ENCODE results near the gene KCNA10.
A peak's percentile ranks its signal among the peaks of the same experiment; 100 is the strongest.

KCNA10 gene

DNA sequence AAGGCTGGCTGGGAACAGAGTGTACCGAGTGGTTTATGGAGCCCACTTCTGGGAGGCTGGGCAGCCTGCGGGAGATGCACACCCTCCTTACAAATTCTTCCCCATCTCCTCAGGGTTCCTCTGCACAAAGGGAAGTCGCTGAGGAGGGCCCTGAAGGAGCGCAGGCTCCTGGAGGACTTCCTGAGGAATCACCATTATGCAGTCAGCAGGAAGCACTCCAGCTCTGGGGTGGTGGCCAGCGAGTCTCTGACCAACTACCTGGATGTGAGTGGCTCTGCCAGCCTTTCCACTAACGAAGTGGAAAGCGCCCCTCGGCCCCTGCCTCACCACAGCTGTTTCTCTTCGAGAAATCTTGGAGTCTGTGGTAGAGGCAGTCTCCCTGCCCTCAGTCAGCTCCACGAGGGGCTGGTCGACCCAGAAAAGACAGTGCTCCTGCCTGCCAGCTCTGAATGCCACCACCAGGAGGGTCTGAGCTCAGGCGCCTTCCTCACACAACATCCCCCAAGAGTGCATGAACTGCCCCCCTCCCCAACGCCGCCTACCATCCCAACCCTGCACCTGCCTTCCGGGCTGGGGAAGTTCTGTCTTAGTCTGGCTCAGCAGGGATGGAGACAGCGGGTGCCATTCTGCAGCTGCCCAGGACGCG is 36.2 kb downstream of the KCNA10 start:
- no peak for DNase-seq (ENCODE audit: low read depth)
- no peak overlapping the region for H3K4me3 ChIP-seq (ENCODE audit: low read depth, low read length)
- TF ChIP-seq, protein P1, sequence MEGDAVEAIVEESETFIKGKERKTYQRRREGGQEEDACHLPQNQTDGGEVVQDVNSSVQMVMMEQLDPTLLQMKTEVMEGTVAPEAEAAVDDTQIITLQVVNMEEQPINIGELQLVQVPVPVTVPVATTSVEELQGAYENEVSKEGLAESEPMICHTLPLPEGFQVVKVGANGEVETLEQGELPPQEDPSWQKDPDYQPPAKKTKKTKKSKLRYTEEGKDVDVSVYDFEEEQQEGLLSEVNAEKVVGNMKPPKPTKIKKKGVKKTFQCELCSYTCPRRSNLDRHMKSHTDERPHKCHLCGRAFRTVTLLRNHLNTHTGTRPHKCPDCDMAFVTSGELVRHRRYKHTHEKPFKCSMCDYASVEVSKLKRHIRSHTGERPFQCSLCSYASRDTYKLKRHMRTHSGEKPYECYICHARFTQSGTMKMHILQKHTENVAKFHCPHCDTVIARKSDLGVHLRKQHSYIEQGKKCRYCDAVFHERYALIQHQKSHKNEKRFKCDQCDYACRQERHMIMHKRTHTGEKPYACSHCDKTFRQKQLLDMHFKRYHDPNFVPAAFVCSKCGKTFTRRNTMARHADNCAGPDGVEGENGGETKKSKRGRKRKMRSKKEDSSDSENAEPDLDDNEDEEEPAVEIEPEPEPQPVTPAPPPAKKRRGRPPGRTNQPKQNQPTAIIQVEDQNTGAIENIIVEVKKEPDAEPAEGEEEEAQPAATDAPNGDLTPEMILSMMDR (IDR thresholded peaks at IDR 0.05; ENCODE audit: control insufficient read depth, extremely low read depth, insufficient read depth): no peak

DNA sequence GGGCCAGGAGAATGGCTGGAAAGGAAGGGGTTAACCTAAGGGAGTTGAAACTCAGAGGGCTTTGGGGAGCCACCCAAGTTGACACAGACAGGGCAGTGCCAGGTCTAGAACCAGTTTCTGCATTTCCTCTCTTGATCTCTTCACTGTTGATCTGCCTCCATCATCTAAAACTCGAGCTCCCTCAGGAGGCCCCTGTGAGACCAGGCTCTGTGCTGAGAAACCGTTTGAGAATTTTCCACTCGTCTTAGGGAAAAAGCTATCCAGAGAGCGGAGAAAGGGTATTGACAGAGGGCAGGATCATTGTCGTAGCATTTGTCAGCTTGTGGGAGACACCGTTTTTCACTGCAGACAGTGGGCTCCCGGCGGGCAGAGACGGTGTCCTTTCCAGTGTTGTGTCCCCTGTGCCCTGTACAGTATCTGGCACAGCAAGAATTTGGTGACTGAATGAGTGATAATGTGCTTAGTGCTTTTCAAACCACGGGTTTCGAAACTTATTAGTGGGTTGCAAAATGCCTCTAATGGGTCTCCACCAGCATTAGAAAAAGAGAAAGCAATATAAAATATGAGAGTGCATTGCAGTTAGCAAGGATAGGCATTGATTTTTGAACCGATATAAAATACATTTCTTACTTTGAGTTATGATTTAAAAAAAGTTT is 36.9 kb downstream of the KCNA10 start:
- TF ChIP-seq, protein P1 (IDR thresholded peaks at IDR 0.05; ENCODE audit: control insufficient read depth, extremely low read depth, insufficient read depth): no peak
- no peak overlapping the region for H3K4me3 ChIP-seq (ENCODE audit: low read depth, low read length)
- no peak for DNase-seq (ENCODE audit: low read depth)

- TF ChIP-seq, protein P1 (IDR thresholded peaks at IDR 0.05; ENCODE audit: control insufficient read depth, extremely low read depth, insufficient read depth): no peak
- no peak for DNase-seq (ENCODE audit: low read depth)
- no peak overlapping the region for H3K4me3 ChIP-seq (ENCODE audit: low read depth, low read length)
Observed at GRCh38 chr1:110480356-110481096, 38.4 kb downstream of the KCNA10 start.

DNA sequence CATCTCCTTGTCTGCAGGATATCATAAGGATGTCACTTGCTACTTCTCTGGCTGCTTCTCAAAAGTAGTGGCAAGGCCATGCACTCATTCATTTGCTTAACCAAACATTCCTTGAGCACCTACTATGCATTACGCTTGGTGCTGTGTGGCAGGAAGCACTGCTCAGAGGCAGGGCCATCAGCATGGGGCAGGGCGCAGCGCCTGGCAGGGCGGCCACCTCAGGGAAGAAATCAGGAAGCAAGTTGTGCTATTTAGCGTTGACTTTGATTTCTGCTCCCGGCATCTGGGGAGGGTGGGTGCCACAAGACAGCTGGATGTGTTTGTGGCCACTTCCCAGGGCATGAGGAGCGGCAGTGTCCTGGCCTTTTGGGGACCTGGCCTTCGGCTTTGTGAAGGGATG is 40.1 kb downstream of the KCNA10 start:
- DNase-seq (ENCODE audit: low read depth): no peak
- H3K4me3 ChIP-seq (ENCODE audit: low read depth, low read length): no peak overlapping the region
- TF ChIP-seq, protein P1 (IDR thresholded peaks at IDR 0.05; ENCODE audit: control insufficient read depth, extremely low read depth, insufficient read depth): no peak

DNA sequence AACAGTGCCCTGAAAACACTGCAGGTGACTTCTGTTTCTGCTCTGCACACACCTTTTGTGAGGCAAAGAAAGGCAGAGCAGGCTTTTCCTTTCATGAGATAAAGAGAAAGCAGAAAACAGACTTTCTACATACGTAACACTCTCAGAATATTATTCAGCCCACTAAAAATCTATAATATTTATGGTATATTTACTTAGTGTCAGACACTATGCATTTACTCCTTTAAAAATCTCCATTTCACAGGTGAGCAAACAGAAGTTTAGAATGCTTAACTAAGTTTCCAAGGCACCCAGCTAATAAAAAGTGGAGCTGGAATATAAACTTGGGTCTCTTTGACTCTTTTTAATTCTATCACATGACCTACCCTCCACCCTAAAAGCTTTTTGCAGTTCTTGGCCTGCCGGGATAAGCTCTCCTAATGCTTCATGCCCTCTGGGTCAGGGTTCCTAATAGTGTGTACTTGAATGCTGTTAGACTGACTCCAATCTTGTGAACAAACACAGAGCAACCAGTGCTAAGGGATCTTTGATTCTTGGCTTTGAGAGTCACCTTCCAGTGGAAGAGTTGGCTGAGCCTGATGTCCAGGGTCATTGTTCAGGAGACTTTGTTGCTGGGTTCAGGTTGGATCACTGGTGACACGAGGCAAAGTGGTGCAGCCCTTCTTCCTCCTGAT is 40.9 kb downstream of the KCNA10 start:
- DNase-seq (ENCODE audit: low read depth): peak; percentile 67
- peak overlapping the region; percentile 22 for H3K4me3 ChIP-seq (ENCODE audit: low read depth, low read length)
- TF ChIP-seq, protein P1 (IDR thresholded peaks at IDR 0.05; ENCODE audit: control insufficient read depth, extremely low read depth, insufficient read depth): no peak

DNA sequence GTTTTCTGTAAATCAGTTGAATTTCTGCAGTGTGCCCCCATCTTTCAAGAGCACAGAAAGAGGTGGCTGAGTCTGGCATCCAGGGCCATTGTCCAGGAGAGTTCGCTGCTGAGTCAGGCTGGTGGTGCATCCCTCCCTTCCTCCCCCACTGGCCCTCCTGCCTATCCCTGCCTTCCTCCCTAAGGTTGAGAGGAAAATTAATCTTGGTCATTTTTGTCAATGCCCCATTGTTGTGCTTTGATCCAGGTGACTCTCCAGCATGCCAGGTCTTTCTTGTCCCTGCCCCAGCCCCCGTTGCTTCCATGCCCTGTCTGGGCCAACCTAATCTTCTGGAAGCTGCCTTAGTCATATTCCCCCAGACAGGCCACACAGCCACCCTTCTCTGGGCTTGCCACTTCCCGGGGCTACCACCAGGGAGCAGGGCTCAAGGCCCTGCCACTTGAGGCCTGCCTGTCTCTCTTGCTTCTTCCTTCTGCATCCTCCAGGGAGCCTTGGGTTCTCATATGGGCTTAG is 41.5 kb downstream of the KCNA10 start:
- no peak for DNase-seq (ENCODE audit: low read depth)

More for the DNA sequence above, 41.5 kb downstream of the KCNA10 start:
- H3K4me3 ChIP-seq (ENCODE audit: low read depth, low read length): peak overlapping the region; percentile 22
- TF ChIP-seq, protein P1 (IDR thresholded peaks at IDR 0.05; ENCODE audit: control insufficient read depth, extremely low read depth, insufficient read depth): peak; percentile 29

All from LNCaP clone FGC (cell line).